EH (cell line): Measurements from ENCODE around the gene SETD6.
"Not testable (repeated sequence)": the region's sequence is repeated elsewhere in the genome, so short reads cannot be mapped to it uniquely, and the experiment has no call there.

Experiments
- DNase-seq: peaks from one replicate; pipeline ENCODE4 v3.0.0-alpha.2; 2015; ENCODE audit warnings: low read depth

The SETD6 gene, protein sequence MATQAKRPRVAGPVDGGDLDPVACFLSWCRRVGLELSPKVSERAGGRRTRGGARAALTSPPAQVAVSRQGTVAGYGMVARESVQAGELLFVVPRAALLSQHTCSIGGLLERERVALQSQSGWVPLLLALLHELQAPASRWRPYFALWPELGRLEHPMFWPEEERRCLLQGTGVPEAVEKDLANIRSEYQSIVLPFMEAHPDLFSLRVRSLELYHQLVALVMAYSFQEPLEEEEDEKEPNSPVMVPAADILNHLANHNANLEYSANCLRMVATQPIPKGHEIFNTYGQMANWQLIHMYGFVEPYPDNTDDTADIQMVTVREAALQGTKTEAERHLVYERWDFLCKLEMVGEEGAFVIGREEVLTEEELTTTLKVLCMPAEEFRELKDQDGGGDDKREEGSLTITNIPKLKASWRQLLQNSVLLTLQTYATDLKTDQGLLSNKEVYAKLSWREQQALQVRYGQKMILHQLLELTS

GRCh38 chr16:58515125-58515870 is at the start of gene SETD6:
TSS of gene SETD6 (plus strand) at chr16:58515517. CDS start at chr16:58515538, 21 bp downstream.
- peak; percentile 87 for DNase-seq

DNA sequence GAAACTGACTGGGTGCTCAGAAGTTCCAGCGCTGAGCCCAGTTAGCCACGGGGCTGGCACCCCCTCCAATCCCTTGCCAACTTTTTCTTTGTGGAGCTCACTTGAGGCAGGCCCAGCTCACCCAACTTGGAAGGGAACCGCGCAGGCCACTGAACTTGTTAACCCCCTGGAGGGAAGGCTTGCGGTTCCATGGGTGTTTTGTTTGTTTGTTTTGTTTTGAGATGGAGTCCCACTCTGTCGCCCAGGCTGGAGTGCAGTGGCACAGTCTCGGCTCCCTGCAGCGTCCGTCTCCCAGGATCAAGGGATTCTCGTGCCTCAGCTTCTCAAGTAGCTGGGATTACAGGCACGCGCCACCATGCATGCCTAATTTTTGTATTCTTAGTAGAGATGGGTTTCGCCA is 49.5 kb upstream of the SETD6 start:
- DNase-seq: no peak

GRCh38 chr16:58466396-58466795 is 48.9 kb upstream of the SETD6 start:
- DNase-seq: no peak

DNA sequence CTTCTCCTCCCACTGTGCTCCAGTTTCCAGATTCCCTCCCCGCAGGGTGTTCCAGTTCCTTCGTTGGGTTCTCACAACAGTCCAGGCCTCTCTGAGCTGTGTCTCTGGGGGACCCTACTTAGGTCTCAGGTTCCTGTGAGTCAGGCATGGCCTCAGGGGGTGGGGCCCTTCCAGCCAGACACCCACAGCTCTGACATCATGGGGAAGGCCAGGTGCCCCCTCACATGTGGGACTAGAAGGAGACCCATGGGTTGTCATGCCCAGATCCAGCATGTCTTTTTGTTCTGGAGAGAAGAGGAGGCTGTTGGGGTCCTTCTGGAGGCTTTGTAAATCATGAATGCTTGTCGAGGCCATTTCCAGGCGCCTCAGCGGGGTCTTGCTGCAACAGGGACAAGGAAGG is 47.4 kb upstream of the SETD6 start:
- no peak for DNase-seq

GRCh38 chr16:58471209-58471975 is 43.9 kb upstream of the SETD6 start:
- no peak for DNase-seq

DNA sequence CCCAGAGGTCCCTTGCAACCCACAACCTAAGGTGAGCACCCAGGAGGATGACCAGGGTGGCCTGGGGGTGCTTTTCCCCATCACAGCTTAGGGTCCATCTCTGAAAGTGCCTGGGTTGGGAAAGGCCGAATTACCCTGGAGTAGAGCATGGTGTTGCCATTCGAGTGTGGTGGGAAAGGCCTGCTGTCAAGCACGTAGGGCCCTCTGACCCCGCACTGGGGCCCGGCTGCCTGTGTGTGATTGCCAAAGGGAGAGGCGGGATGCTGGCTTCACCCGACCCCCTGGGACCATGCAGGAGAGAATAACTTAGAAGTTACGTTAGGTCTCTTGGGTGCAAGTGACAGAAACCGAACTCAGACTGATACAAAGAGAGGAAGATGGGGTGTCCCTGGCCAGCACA is 43.1 kb upstream of the SETD6 start:
- DNase-seq: no peak

- DNase-seq: no peak
These were observed 42.5 kb upstream of the SETD6 start for GRCh38 chr16:58472827-58473226.

- DNase-seq: no peak
These were observed 41.0 kb upstream of the SETD6 start for GRCh38 chr16:58474296-58474695.

DNA sequence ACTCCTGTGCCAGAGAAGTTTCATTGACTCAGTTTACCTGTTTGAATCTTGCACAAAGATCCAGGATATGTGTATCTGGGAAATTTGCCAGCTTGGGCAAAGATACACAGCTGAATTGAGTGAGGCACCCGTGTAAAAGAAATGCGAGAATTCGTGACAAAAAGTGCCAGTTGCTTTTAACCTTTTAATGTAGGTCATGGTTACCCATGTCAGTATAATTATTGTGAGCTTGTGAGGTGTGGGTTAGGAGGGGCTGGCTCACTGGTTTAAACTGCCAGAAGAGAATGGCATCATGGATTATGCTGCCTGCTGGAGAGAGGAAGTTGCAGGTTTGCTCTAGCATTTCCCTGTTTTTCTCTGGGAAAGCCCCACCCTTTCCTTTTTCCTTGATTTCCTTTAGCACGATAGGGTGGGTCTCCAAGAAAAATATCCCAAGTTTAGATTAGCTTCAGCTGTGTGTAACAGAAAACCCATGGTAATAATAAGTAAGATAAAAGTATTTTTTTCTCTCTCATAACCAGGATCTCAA is 40.2 kb upstream of the SETD6 start:
- no peak for DNase-seq

GRCh38 chr16:58476791-58477190 is 38.5 kb upstream of the SETD6 start:
- DNase-seq: no peak

DNA sequence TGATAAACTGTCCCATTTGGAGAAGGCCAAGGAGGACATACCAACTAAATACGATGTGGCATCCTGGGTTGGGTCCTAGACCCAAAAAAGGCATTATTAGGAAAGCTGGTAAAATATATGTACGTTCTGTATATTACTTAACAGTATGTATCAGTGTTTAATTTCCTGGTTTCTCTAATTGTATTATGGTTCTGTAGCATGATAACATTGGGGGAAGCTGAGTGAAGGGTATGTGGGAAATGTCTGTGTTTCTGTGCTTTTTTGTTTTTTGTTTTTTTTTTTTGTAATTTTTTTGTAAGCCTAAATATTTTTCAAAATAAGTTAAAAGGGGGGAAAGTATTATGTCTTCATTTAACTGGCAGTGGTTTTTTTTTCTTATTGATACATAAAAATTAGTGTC is 36.9 kb upstream of the SETD6 start:
- no peak for DNase-seq

DNA sequence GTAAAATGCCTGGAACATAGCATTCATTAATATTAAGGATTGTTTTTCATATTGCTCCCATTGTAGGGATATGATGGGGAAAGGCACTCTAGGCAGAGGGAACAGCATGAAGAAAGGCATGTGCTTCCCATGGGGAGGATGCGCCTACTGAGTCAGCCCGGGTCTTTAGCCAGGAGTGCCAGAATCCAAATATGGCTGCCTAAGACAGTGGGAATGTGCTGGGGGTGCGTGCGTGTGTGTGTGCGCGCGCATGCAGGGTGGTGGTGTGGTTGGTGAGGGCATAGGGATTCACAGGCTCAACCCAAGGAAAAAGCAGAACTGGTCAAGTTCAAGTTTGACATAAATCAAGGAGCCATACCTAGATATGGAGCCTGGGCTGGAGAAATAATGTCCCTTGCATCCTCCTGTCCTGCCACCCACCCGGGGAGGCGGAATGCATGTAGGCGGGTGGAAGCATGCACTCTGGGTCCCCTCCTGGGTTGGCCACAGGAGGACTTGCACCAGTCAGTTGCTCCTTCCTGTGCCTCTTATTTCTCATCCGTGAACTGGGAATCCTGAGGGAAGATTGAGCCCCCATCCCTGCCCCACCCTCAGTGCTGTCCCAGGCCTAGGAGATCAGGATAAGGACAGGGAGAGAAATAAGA is 34.0 kb upstream of the SETD6 start:
- DNase-seq: no peak

- DNase-seq: peak; percentile 9
These were observed 33.4 kb upstream of the SETD6 start for GRCh38 chr16:58481931-58482330.

GRCh38 chr16:58485184-58485887 is 30.0 kb upstream of the SETD6 start:
- no peak for DNase-seq

GRCh38 chr16:58487566-58488351 is 27.6 kb upstream of the SETD6 start:
- peak; percentile 78 for DNase-seq

DNA sequence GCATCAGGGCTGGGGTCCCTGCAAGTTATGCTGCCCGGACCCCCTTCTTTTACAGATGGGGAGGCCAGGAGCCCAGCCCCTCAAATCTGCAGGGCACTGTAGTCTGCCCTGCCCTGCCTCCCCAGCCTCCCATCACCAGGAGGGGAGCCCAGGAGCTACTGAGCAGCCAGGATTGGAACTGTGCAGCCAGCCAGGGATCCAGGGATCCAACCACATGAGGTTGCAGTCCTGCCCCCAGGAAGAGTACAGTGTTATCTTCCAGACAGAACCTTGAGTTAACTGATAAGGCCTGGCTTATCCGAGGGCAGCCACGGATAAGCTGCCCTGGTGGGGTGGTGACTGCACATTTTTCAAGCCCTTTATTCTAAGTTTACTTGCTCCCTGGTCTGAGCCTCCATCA is 26.8 kb upstream of the SETD6 start:
- no peak for DNase-seq

DNA sequence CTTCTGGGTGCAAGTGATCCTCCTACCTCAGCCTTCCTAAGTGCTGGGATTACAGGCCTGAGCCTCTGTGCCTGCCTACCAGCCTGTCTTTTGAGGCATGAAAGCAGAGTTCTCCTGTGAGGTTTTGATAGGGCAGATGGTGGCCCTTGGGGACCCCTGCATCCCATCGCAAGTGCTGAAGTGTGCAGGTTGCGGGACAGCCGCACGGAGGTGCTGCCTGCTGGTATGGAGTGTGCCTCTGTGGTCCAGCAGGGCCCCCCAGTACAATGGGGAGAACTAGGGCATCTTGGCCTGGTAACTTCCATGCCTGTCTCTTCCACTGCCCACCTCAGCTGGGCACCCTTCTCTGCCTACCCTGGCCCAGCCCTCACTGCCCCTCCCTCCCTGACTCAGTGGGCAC is 25.3 kb upstream of the SETD6 start:
- DNase-seq: no peak

DNA sequence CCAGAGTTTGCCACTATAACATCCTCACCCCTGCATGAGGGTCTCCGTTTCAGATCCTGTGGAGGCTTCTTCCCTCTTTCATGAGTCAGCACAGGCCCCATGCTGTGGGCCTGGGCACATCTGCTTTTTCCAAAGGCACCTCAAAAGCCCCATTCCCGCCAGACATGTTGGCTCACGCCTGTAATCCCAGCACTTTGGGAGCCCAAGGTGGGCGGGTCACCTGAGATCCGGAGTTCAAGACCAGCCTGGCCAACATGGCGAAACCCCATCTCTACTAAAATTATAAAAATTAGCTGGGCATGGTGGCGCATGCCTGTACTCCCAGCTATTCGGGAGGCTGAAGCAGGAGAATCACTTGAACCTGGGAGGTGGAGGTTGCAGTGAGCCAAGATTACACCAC is 24.8 kb upstream of the SETD6 start:
- not testable (repeated sequence) for DNase-seq

DNA sequence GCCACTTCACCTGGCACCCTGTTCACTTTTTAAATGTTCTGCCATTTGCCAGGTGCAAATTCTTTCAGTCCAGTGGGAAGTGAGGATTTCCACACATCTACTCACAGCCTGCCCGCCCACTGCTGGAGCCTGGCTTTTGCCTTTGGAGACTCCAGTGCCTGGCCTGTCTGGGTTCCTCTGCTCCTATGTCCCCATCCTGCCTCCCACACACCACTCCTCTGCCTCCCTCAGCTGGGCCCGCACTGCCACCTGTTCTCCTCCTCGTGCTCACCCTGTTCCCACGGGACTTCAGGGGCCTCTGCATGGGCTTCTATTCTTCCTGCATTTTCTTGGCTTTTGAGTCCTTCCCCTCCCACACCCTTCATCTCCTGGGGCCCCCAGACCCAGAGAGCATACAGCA is 23.3 kb upstream of the SETD6 start:
- no peak for DNase-seq

DNA sequence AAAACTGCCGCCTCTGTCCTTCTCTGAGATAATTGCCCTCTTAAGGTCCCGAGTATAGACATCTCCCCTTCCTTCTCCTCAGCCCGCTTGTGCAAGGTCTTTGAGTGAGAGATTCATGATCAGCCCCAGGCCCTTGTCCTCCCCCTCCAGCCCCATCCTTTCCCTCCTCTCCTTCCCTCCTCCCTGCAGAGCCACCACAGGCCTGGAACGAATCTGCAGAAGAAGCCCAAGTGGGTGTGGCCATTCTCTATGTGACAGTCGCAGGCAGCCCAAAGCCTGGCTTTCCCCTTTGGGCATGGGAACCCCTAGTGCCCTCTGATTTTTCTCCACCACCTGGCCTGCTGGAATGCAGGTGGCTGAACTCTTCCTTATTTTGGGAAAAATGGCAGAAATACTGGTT is 22.6 kb upstream of the SETD6 start:
- DNase-seq: no peak
